Bronchial epithelial cell (primary cell): ENCODE data around the gene VGLL2. TPM values are rescaled to one million over a fixed set of nuclear protein-coding genes. Genes with fewer than 3 reads are reported as not detected.

ENCODE experiments used
- DNase-seq: peaks from one replicate; pipeline ENCODE4 v3.0.0-alpha.2; 2010; ENCODE audit warnings: low read depth
- FAIRE-seq: peaks from 2 replicates; lab custom pipeline; 2011; peaks lifted over from hg19 to GRCh38; lab: Jason Lieb, UNC
- H3K27me3 ChIP-seq: 2 replicates; pipeline ENCODE4 v1.5.1; 2011; ENCODE audit warnings: low read length; ENCODE audit not compliant: control insufficient read depth, insufficient read depth
- H3K36me3 ChIP-seq: 2 replicates; pipeline ENCODE4 v1.5.1; 2011; ENCODE audit warnings: low read length; ENCODE audit not compliant: control insufficient read depth, insufficient read depth
- H3K4me3 ChIP-seq: 2 replicates; pipeline ENCODE4 v1.5.1; 2011; ENCODE audit warnings: mild to moderate bottlenecking, low read depth, low read length, control low read depth
- CTCF ChIP-seq: IDR thresholded peaks from 2 replicates; pipeline ENCODE4 v1.5.1; 2011; ENCODE audit warnings: mild to moderate bottlenecking, moderate library complexity, low read length, control low read depth, inconsistent platforms; ENCODE audit not compliant: insufficient read depth, severe bottlenecking
- total RNA-seq: library from RNA; depleted of rRNA; stranded (reverse); fragments of >200 nt; gene quantifications from 2 replicates; pipeline ENCODE4 v1.2.1, GENCODE V29; 2014

The VGLL2 gene
- total RNA-seq, 1 donor from 2014 or later, result not detected

DNA sequence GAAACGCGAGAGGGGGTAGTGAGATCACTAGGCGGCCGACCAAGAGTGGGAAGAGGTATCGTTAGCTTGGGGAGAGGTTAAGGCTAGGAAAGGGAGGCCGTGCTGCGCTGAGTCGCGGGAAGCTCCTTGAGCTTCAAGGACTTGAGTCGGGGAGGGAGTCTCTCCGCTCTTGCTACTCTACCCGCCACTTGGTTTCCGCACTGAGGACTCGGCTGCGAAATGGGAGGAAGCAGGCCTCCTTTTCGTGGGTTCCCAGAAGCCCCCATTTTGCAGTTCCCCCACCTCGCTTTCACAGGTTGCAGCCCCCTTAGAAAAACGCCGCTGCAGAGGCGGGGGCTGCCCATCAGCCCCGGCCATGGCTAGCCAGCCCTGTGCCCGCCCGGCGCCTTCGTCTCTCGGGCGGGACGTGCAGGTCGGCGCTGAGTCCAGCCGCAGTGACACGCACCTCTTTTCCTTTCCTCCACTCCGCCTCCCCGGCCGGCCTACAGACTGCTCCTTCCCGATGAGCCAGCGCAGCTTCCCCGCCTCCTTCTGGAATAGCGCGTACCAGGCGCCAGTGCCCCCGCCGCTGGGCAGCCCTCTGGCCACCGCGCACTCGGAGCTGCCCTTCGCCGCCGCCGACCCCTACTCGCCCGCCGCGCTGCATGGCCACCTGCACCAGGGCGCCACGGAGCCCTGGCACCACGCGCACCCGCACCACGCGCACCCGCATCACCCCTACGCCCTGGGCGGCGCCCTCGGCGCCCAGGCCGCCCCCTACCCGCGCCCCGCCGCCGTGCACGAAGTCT is 4.9 kb downstream of the VGLL2 start:
- DNase-seq, result peak; percentile 13
- Histone ChIP-seq H3K4me3 (peak overlapping the region; percentile 10), H3K36me3 (no peaks in the 10 kb centered on the region), H3K27me3 (peaks cover 55% of the 10 kb centered on the region)
- FAIRE-seq, result no peak
- no peak for TF ChIP-seq CTCF

DNA sequence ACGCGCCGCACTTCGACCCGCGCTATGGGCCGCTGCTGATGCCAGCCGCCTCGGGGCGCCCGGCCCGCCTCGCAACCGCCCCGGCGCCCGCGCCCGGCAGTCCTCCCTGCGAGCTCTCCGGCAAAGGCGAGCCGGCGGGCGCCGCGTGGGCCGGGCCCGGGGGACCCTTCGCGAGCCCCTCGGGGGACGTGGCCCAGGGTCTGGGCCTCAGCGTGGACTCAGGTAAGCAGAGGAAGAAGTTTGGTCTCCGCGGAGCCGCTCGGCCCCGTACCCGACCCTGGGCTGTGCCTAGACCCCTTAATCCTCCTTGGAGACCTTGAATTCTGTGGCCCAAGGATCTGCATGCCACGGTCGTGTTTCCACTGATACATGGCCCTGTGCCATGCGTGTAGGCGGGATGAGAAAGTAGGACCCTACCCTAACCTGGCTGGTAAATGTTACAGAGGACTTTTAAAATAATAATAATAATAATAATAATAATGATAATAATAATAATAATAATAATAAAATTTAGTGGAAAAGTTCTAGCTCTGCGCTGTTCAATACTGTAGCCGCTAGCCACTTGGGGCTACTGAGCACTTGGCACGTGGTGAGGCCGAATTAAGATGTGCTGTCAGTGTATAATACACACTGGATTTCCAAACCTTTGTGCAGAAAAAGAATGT is 5.6 kb downstream of the VGLL2 start:
- Histone ChIP-seq H3K27me3 (peaks cover 49% of the 10 kb centered on the region), H3K36me3 (no peaks in the 10 kb centered on the region), H3K4me3 (no peak overlapping the region)
- DNase-seq (no peak), FAIRE-seq (no peak)
- TF ChIP-seq CTCF, result no peak

DNA sequence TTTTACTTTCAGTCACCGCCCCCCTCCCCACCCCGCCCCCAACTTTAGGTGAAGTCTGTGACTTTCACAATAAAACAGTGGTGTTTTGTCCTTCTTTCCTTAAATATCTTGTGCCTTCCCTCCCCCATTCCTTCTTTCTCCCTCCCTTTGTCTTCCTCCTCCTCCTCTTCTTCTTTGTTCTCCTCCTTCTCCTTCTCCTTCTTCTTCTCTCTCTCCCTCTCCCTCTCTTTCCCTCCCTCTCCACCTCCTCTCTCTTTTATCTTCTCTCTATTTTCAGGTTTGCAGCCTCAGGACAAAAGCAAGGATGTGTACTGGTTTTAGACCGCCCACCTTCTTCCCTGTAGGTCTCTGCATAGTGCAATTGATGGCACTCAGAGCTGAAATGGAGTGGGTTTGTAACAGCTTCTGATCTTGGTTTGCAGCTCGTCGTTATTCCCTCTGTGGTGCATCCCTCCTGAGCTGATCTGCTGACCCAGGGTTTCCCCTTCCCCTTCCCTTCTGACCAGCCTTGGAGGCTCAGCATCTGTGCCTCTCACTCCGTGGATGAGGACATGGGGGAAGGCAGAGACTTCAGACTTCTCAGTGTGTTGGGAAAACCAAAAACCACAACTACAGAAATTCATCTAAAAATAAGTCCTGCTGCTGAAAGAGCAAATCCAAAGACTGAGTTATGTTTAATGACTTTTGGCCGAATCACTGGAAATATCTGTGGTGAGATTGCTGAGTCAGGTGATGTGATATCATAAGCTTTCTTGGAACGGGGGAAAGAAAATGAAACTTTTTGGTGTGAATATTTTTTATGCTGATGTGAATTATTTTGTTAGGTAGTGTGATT is 6.9 kb downstream of the VGLL2 start:
- FAIRE-seq (no peak), DNase-seq (no peak)
- H3K4me3 ChIP-seq, result no peak overlapping the region
- H3K36me3 ChIP-seq, result no peaks in the 10 kb centered on the region
- peaks cover 37% of the 10 kb centered on the region for H3K27me3 ChIP-seq
- no peak for TF ChIP-seq CTCF

- DNase-seq (no peak), FAIRE-seq (no peak)
- no peak overlapping the region for H3K4me3 ChIP-seq
- peaks cover 33% of the 10 kb centered on the region for H3K27me3 ChIP-seq
- TF ChIP-seq CTCF, result no peak
- H3K36me3 ChIP-seq, result no peaks in the 10 kb centered on the region
These were observed 7.5 kb downstream of the VGLL2 start for GRCh38 chr6:117272891-117273290.

GRCh38 chr6:117275205-117275604 is 9.8 kb downstream of the VGLL2 start:
- FAIRE-seq (no peak), DNase-seq (no peak)
- Histone ChIP-seq H3K27me3 (peaks cover 15% of the 10 kb centered on the region), H3K4me3 (no peak overlapping the region), H3K36me3 (no peaks in the 10 kb centered on the region)
- TF ChIP-seq CTCF, result no peak
